HG02970 (cell line): ENCODE results near the gene REPIN1.

ENCODE experiments used
- ATAC-seq: cut with Tn5 transposase; IDR thresholded peaks from one replicate; pipeline ENCODE4 v1.9.1; 2021; ENCODE audit warnings: mild to moderate bottlenecking, moderate library complexity, moderate number of reproducible peaks; ENCODE audit not compliant: unreplicated experiment, low FRiP score

REPIN1 gene

DNA sequence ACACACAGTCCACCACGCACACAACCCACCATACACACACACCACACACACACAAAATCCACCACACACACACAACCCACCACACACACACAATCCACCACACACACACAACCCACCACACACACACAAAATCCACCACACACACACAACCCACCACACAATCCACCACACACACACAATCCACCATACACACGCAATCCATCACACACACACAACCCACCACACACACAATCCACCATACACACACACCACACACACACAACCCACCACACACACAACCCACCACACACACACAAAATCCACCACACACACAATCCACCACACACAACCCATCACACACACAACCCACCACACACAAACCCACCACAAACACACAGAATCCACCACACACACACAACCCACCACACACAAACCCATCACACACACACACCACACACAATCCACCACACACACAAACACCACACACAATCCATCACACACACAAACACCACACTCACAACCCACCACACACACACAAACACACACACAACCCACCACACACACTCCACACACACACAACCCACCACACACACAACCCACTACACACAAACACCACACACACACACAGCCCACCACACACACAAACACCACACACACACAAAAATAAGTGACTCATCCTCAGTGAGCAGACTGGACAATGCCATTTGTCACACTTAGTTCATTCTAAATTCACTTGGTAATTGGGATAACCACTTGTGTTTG is 8.8 kb upstream of the REPIN1 start:
- no peak for ATAC-seq

DNA sequence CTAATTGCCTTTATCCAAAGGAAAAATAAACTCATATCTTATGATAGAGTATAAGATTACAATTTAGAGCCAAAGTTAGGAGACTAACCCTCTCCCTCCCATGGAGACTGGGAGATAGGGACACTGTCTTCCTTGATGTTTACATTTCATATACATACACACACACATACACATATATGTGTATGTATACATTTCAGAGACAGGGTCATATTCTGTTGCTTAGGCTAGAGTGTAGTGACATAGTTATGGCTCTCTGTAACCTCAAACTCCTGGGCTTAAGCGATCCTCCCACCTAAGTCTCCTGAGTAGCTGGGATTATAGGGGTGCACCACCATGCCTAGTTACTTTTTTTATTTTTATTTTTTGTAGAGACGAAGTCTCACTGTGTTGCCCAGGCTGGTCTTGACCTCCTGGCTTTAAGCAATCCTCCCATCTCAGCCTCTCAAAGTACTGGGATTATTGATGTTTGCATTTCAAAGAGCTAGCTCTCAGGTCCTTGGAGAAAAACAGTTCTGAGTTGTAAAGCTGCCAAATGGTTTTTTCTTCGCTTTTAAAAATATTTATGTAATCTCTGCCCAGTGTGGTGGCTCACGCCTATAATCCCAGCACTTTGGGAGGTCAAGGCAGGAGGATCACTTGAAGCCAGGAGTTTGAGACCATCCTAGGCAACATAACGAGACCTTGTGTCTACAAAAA is 8.1 kb upstream of the REPIN1 start:
- ATAC-seq: no peak

DNA sequence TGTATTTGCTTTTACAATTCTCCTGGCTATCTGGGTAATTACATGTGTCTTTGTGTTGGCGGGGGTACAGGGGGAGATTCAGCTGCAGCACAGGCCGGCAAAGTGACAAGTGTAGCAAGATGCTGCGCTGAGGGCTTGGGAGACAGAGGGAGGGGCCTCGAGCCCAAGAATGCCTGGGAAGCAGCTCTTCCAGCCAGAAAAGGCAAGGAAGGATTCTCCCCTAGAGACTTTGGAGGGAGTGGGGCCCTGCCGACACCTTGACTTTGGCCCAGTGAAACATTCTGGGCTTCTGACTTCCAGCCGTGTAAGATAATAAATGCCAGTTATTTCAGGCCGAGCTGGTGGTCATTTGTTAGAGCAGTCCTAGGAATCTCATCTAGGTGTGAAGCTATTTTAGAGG is 7.2 kb upstream of the REPIN1 start:
- ATAC-seq: no peak

DNA sequence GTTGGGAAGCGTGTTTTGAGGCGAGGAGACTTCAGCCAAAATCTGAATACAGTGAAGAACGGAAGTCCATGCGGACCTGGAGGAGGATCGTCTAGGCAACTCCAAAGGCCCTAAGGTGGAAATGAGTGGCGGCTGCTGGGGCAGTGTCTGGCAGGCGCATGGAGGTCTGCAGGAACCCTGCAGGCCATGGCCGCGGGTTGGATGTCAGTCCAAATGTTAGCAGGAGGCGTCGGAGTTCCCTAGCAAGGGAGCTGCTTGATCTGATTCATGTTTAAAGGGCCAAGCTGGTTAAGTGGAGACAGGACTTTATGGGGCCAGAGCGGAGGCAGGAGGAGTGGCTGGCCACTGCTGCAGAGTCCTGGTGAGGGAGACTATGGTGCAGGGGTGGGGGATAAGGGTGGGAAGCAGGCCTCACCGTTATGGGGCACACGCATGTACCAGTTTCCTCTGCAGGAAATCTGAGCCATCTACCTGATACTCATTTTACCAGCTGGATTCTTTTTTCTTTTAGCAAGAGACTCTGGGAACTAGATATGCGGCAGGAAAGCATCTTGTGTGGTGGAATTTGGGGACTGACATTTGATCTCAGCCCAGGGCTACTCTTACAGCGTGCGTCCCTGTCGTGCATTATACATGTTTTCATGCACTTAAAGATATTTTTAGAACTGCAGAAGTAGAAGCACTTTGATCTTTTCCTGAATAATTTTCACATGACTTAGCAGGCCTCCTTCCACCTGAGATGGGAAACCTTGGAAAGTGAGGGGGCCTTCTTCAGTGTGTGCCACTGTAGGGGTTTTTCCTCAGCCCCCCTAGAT is 6.6 kb upstream of the REPIN1 start:
- ATAC-seq: no peak

DNA sequence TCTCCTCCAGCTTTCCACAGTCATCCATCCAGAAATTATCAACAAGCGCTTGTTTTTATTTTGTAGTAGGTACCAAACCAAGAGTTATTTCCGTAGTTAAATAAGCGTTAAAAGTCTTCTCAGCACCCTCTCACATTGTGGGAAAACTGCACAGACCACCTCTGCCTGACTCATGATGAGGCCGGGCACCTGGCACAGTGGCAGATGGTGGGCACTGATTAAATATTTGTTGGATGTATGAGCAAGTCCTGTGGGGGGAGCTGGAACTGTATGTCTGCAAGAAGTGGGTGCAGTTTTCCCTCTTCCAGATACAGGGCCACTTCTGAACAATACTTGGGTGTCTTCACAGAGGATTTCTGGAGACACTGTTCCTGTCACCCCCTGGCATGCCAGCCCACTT is 5.3 kb upstream of the REPIN1 start:
- ATAC-seq: no peak

DNA sequence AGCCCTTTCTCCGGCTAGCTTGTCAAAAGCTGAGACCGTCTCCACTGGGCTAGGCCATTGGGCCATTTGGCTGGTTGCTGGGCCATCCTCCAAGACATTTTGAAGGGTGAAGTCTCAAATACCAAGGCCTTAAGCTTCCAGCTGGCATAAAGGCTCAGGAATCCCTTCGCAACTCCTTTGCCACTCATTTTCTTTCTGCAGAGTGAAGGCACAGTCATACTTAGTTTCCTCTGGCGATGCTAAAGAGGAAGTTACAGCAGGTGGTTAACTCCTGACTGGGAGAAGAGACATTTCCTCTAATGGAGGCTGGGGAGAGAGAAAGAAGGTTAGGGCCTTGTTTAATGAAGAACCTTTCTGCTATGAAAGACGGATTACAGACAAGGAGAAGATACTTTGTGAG is 4.8 kb upstream of the REPIN1 start:
- no peak for ATAC-seq

DNA sequence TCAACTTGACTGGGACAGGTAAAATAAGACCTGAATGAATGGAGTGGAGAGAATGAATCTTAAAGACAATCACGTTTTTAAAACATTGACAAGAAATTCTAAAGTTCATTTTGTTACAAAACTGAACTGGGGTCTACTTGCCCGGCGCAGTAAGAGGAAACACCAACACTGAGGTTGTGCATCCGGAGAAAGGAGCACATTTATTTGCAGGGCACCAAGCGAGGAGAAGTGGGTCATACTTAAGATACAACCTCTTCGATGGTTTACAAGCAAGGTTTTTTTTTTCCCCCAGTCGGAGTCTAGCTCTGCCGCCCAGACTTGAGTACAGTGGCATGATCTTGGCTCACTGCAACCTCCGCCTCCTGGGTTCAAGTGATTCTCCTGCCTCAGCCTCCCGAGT is 3.4 kb upstream of the REPIN1 start:
- no peak for ATAC-seq

DNA sequence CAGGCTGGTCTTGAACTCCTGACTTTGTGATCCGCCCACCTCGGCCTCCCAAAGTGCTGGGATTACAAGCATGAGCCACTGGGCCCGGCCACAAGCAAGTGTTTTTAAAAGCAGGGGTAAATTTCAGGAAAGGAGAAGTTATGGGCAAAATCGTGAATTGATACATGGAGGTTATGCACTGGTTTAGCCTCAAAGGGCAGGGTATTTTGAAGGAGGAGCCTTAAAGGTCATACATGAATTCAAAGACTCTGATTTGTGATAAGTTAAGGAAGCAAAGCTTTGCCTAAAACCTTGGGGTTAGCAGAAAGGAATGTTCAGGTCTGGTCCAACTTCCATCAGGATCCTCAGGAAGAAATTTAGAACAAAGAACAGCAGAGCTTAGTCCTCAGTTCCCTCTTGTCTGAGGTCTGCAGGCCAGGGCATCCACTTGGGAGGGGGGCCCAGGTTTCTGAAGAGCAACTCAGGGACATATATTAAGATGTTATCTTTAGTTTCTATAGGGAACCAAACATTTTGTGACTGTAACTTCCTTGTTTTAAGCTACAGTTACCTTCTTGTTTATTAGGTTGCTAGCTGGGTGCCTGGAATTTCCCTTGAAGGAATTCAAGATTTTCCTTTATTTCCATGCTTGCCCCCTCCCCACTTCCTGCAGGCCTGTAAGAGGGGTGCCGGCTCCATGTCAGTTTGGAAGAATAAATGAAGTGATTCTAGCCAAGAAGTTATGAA is 2.8 kb upstream of the REPIN1 start:
- ATAC-seq: no peak

DNA sequence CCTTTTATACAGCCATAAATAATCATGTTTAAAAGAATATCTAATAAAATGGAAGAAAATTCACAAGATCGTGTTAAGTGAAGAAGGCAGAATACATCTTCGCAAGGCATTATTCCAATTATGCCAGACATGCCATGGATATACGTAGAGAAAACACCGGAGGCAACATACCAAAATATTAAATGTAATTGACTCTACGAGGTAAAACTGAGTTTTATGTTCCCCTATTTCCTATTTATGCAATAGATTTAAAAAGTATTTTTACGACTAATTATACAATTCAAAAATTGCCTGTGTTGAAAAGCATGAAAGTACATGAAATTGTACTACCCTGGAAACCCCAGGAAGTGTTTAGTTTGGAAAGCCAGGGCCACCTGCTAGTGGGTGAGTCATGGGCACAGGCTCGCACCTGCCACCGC is 936 bp upstream of the REPIN1 start:
- no peak for ATAC-seq

DNA sequence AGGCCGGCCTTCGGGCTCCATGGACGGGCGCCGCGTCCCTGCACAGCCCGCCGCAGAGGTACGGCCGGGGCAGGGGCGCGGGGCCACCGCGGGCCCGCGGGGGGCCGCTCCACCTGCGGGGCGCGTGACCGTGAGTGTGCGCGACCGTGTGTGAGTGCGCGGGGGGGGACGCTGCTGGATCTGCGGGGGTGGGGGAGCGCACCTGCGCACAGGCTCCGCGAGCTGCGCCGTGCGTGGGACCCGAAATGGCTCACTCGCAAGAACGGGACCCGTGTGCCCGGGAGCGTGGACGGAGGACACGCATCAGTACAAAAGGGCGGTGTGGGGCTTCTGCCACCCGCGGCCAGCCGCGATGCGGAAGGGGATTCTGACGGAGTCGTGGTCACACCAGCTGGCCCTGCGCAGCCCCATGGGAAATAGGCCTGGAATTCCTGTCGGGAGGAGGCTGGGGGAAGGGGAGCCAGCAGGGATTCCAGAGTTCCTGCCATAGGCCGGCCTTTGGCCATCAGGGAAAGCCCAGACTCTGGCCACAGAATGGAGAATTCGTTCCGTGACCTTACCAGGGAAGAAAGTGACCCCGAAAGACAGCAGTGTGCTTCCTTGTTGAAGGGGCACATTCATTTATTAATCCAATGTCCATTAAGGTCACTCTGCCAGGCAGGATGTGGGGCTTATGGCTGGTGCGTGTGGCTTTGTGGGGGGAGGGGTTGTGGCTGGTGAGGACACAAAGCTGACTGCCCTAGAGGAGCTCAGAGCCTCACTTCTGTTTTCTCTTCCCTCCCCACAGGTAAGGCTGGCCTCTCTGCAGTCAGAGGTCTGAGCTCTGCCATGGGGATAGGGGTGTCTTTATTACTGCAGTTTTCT is 494 bp downstream of the REPIN1 start:
- ATAC-seq: peak; percentile 17

DNA sequence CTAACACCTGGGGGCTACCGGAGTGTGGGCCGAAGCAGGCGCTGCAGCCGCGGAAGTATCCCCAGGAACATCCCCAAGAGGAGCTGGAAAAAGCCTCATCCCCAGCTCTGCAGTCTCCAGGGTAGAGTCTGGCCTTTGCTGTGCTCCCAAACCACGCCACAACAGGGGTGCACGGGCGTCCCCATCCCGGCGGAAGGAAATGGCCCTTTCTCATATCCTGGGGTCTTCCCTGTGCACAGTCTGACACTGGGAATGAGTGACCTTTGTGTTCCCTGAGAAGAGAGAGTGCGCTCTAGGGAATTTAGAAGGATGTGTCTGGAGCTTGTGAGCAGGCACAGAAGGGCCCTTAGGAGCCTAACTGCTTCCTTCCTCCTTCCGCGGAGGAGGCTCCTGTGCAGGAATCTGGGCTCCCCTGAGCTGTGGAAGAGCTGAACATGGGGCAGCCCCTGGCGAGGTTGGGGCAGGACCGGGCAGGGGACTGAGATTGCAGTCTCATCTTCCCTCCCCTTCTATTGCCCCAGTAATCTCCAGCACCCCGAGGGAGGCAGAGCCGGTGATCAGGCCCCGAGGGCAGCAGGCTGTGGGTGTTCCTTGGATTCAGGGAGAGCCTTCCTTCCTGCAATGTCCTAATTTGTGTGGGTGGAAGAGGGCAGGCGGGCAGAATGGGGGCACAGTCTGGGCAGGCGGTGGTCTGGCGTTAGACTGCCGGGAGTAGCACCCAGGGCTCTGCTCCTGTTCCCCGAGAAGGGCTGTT is 1.3 kb downstream of the REPIN1 start:
- ATAC-seq: no peak

DNA sequence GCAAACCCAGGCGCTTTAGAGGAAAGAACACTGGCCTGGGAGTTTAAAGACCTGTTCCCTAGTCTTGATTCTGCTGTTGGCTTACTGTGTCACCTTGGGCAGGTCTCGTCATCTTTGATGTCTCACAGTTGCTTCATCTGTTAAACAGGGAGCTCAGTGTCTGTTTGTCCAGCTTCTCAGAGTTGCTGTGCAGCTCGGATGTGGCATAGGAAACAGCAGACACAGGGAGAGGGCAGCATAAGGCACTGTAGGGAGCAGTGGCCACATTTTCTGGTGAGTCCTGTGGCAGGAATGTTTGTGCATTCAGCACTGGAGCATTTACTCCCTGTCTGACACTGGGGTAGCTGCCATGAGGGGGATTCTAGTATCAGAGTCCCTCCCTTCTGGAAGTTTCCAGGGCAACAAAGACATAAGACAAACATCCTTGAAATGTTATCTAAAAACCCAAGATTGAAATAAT is 2.0 kb downstream of the REPIN1 start:
- no peak for ATAC-seq

DNA sequence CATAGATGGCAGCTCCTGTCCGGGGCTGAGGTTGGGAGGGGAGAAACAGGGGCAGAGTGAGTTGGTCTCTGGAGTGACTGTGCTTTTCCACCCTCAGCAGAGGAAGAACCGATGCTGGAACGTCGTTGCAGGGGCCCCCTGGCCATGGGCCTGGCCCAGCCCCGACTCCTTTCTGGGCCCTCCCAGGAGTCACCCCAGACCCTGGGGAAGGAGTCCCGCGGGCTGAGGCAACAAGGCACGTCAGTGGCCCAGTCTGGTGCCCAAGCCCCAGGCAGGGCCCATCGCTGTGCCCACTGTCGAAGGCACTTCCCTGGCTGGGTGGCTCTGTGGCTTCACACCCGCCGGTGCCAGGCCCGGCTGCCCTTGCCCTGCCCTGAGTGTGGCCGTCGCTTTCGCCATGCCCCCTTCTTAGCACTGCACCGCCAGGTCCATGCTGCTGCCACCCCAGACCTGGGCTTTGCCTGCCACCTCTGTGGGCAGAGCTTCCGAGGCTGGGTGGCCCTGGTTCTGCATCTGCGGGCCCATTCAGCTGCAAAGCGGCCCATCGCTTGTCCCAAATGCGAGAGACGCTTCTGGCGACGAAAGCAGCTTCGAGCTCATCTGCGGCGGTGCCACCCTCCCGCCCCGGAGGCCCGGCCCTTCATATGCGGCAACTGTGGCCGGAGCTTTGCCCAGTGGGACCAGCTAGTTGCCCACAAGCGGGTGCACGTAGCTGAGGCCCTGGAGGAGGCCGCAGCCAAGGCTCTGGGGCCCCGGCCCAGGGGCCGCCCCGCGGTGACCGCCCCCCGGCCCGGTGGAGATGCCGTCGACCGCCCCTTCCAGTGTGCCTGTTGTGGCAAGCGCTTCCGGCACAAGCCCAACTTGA is 2.7 kb downstream of the REPIN1 start:
- ATAC-seq: no peak

DNA sequence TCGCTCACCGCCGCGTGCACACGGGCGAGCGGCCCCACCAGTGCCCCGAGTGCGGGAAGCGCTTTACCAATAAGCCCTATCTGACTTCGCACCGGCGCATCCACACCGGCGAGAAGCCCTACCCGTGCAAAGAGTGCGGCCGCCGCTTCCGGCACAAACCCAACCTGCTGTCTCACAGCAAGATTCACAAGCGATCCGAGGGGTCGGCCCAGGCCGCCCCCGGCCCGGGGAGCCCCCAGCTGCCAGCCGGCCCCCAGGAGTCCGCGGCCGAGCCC is 3.3 kb downstream of the REPIN1 start:
- ATAC-seq: no peak

DNA sequence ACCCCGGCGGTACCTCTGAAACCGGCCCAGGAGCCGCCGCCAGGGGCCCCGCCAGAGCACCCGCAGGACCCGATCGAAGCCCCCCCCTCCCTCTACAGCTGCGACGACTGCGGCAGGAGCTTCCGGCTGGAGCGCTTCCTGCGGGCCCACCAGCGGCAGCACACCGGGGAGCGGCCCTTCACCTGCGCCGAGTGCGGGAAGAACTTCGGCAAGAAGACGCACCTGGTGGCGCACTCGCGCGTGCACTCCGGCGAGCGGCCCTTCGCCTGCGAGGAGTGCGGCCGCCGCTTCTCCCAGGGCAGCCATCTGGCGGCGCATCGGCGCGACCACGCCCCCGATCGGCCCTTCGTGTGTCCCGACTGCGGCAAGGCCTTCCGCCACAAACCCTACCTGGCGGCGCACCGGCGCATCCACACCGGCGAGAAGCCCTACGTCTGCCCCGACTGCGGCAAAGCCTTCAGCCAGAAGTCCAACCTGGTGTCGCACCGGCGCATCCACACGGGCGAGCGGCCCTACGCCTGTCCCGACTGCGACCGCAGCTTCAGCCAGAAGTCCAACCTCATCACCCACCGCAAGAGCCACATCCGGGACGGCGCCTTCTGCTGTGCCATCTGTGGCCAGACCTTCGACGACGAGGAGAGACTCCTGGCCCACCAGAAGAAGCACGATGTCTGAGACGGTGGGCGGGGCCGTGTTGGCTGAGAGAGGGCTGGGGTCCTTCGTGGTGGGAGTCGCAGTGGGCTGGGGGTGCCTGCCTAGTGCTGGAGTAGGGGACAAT is 3.8 kb downstream of the REPIN1 start:
- ATAC-seq: no peak

DNA sequence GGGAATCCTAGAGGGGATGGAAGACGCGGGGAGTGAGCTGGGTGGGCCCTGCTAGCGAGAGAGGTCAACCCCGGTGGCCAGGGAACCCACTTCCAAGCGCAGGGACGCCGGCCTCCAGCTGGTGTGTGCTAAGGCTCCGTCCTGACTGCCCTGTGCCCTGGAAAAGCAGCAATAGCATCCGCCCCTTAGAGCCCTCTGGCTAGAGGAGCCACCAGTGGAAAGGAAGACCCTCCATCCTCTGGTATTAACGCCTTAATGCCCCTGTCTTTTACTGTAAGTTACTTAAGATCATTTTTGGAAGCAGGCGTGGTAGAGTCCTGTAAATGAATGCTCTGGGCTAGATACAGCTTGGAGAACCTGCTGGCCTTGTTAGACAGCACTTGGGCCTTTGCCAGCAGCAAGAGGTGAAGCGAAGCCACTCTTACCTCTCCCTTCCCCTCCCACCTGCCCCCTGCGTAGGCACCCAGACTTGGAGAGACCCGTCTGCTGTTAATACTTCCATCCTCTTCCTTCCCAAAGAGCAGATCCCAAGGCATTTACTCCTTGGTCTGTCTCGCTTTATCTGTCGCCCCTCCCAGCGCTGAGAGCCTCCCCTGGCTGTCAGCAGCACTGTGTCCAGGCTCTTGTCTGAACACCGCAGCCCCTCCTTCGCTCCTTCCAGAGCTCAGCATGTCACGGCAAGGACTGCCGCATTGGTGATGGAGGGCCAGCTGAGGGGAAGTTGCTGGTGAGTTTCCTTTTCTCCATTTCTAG is 4.6 kb downstream of the REPIN1 start:
- ATAC-seq: no peak

DNA sequence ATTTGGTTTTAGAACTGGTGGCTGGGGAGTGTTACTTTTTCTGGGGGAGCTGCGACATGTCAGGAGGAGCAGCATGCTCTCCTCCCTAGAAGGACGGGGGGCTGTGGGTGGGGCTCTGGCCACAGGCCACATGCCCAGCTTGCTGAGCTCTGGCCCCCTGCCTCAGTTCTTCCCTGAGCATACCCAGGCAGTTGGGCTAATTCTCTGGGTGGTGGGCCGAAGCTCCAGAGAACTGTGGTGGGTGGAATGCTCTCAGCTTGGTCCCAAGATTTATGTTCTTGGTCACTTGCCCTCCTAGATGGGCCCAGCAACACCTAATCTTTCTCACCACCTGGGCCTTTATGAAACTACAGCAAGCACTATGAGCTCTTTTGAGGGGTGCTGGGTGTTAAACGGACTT is 5.4 kb downstream of the REPIN1 start:
- no peak for ATAC-seq
